ENCODE results near the gene STX17. TPM values are rescaled to one million over a fixed set of nuclear protein-coding genes. Genes with fewer than 3 reads are reported as not detected.

The STX17 gene
- total and polyA plus RNA-seq, 10 of the 15 experiments (the other 5 are each of a cell fraction or from before 2014, with no cell fraction given), result 11.5 to 29.3 (median 20.0) TPM

DNA sequence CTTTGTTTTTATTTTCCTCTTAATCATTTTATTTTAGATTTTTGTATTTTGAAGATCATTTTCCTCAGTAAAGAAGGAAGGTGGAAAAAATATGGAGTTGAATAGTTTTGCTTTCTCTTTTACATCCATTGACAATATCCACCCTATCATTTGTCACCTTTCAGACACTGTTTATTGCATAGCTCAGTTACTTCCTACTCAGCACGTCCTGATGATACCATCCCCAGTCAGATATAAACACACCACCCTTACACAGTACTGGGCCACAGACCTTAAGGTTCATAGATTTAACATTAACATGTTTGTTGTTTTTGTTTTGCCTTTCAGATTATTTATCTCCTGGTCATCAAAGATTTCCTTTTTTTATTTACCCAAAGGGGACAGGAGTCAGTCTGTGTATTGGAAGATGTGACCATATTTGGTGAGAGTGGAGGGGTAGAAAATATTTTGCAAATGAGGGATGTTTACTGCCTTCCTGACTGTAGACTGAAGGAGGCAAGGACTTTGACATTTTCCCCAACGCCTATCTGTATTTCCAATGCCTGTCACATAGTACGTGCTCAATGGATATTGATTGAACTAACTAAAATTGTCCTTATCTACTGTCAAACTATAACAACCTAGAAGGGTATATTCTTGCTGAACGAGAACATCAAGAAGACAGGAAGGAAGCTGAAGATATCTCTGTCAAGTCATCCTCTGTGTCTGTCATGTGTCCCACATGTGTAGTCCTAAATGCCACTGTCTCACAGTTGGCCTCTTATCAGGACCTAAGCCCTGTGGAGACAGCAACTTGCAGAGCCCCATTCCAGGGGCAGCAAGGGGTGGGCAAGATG is 15.6 kb downstream of the STX17 start:
- ChIA-PET POLR2A (no interaction called here), CTCF (no interaction called here), RAD21 (ENCODE audit: unreplicated experiment) (no interaction called here), SMC1A (ENCODE audit: uncharacterized antibody, unreplicated experiment) (no interaction called here)
- H2AFZ ChIP-seq (ENCODE audit: control insufficient read depth, low read depth, low read length), result no peak overlapping the region
- in situ Hi-C loops (cut with MboI) (no loop called here), intact Hi-C loops (cut with micrococcal nuclease; ENCODE audit: unreplicated experiment) (no loop called here)
- no peak overlapping the region for H3K4me2 ChIP-seq (ENCODE audit: control insufficient read depth, insufficient read depth)
- H3K79me2 ChIP-seq (ENCODE audit: control insufficient read depth, insufficient read depth, low read length), result no peaks in the 10 kb centered on the region
- ATAC-seq, result no peak
- H3K27me3 ChIP-seq (replicated peaks in 1 of 2; ENCODE audit: control insufficient read depth in 2 of 2, insufficient read depth in 2 of 2, low read length in 1 of 2), result no peaks in the 10 kb centered on the region
- no peaks in the 10 kb centered on the region; the same call in none of the 3 replicates for H3K9me3 ChIP-seq (replicated peaks; ENCODE audit: control insufficient read depth, insufficient read depth, low read length)
- WGBS (ENCODE audit: insufficient coverage, insufficient replicate concordance, low lambda C conversion rate, missing lambda C conversion rate), result 97% methylated on average over 4 of the region's 4 CpGs
- DNase-seq (ENCODE audit: low read depth, low spot score), result no peak
- H3K4me3 ChIP-seq, result no peak overlapping the region
- TF ChIP-seq ATF7 (IDR thresholded peaks at IDR 0.05; ENCODE audit: low read depth) (no peak), ZBED1 (IDR thresholded peaks at IDR 0.05; ENCODE audit: borderline replicate concordance) (no peak), BHLHE40 (IDR thresholded peaks at IDR 0.05; ENCODE audit: borderline replicate concordance in 1 of 2, low read depth in 2 of 2, low read length in 1 of 2) (no peak), PRDM15 (CRISPR knock-in tag; IDR thresholded peaks at IDR 0.05) (no peak), POLR2AphosphoS2 (IDR thresholded peaks at IDR 0.05; ENCODE audit: low read depth, low read length) (no peak), STAT3 (IDR thresholded peaks at IDR 0.05; ENCODE audit: low read depth, low read length) (no peak), SMAD1 (IDR thresholded peaks at IDR 0.05; ENCODE audit: low read depth, partially characterized antibody) (no peak), MTA3 (IDR thresholded peaks at IDR 0.05; ENCODE audit: borderline replicate concordance, low read length) (no peak), DPF2 (IDR thresholded peaks at IDR 0.05) (no peak), BRCA1 (IDR thresholded peaks at IDR 0.05; ENCODE audit: low read depth, low read length) (no peak), BCL11A (IDR thresholded peaks at IDR 0.05; ENCODE audit: low read depth, low read length) (no peak)
- H3K27ac ChIP-seq (ENCODE audit: control insufficient read depth, insufficient read depth), result no peak overlapping the region
- peaks cover 1 to 16% of the 10 kb centered on the region in 2 experiments for H3K36me3 ChIP-seq (ENCODE audit: control insufficient read depth in 2 of 2, insufficient read depth in 2 of 2, low read length in 1 of 2)
- no peaks in the 10 kb centered on the region; the same call in 1 of the 2 replicates for H4K20me1 ChIP-seq (ENCODE audit: control insufficient read depth, insufficient read depth)
- no peaks in the 10 kb centered on the region for H3K4me1 ChIP-seq (ENCODE audit: control insufficient read depth, insufficient read depth, low read length)
- BruUV-seq (replicated peaks), result no TSS peak
- FAIRE-seq, result no peak
- H3K9ac ChIP-seq (ENCODE audit: control insufficient read depth, insufficient read depth, low read length), result no peak overlapping the region
